HG03159 (cell line): ENCODE data around the gene ASIC3.
"Not testable (repeated sequence)": the region's sequence is repeated elsewhere in the genome, so short reads cannot be mapped to it uniquely, and the experiment has no call there.

Source experiments
- ATAC-seq: cut with Tn5 transposase; IDR thresholded peaks from one replicate; pipeline ENCODE4 v1.9.1; 2021; ENCODE audit warnings: mild to moderate bottlenecking, moderate library complexity; ENCODE audit not compliant: unreplicated experiment

Gene ASIC3

DNA sequence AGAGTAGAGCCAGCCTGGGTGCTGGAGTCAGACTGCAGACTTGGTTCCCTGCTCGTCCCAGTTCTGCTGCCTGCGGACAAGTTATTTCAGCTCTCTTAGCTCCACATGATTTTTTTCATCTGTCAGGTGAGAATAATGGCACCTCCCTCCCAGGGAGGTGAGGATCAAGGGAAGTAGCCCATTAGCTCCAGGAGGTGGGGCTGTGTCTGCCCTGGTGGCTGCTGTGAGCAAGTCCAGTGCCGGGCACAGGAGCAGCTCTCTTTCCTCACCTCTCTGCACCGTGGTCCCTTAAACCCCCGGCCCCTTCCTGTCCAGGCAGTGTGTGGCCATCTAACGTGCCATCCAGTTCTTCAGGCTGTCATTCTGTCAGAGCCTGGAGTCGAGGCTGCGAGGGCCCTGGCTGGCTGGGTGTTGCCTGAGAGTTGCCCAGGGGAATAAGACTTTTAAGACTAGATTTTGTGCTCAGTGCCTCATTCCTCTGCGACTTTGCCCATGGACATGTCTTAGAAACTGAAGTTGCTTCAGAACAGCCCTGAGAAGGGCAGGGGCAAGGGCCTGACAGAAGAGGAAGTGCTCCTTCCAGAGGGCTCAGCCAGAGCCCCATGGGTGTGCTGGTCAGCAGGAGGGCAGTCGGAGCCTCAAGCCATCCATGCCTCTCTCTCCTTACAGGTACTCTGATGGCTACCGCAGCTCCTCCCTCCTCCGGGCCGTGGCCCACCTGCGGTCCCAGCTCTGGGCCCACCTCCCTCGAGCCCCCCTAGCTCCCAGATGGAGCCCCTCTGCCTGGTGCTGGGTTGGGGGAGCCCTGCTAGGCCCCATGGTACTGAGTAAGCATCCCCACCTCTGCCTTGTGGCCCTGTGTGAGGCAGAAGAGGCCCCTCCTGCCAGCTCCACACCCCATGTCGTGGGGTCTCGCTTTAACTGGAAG lies 15.1 kb upstream of the ASIC3 start:
- no peak for ATAC-seq

DNA sequence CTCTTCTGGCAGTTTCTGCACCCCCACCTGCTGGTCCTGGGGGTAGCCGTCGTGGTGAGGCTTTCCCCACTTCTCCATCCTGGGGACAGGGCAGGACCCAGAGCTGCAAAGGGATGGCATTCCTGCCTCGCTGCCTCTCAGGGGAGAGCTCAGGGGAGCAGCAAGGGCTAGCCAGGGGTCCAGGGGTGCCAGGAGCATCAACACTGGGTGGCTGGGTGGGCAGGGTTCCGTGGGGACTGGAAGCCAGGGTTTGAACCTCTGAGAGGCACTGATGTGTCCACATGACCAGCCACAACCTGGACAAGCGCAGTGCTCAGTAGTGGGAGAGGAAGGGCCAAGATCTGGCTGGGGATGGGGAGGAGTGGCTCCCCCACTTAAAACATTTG lies 14.5 kb upstream of the ASIC3 start:
- ATAC-seq = no peak

GRCh38 chr7:151034312-151035025 lies 13.9 kb upstream of the ASIC3 start:
- no peak for ATAC-seq

- no peak for ATAC-seq
Observed at GRCh38 chr7:151035026-151035717, 13.2 kb upstream of the ASIC3 start.

- ATAC-seq = no peak
Observed at GRCh38 chr7:151035902-151036301, 12.4 kb upstream of the ASIC3 start.

DNA sequence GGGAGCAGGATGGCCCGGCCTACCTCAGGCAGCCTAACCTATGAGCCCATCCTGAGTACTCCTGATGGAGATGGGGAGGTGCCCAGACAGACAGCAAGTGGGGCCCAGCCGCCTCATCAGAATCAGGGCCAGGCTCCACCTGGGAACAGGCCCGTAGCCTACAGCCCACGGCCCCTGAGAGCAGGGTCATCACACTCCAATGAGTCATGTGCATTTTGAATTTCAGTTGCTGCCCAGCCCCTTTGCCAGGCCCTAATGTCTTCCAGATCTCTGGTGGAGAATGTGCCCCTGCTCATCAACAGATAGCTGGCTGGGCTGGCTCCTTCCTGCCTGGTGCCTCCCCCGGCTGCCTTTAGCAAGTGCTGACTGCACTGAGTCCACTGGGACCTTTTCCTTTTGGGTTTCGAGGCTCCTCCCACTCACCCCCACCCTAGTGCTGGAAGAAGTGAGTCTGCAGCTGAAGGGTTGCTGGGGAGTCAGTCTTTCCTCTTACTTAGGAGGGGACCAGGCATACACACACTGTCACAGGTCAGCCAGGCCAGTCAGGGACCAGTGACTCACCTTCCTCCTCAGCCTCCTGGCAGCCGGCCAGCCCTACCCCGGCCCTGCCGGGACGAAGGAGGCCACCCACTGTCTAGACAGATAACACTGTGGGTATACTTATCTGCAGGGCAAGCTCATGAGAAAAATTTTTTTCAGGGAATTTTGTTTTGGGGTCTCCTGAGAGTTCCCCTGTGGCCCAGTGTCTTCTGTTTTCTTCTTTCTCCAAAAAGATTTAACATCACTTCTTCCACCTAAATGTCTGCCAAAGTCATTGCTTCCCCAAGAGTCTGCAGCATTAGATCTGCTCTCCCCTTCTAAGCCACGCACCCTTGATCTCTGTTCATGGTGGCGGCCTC lies 9.1 kb upstream of the ASIC3 start:
- no peak for ATAC-seq

DNA sequence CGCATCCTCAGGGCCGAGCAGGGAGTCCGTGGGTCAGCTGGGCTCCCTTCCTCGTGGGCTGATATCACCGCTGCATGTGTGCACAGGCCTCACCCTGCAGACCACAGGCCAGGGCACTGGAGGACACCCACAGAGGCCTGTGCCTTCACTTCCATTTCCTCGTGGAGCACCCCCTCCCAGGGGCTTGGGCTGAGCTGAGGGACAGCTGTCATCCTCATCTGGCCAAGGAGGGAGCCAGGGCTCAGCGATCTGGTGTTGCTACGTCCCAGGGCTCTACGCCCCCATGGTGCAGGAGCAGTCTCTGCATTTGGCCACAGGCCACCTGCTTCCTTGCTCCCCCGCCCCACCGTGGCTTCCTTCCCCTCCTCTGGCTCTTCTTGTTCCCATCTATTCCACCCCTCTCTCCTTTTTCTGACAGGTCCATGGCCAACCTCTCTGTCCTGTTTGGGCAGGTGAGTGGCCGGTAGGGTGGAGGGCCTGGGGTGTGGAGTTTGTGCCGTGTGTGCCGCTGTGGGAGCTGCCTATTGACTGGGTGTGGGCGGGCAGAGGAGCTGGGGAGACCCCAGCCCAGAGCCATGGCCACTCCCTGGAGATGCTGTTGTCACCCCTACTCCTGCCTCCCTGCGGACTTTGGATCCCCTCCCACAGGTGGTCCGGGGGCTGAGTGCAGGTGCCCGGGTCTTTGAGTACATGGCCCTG lies 8.3 kb upstream of the ASIC3 start:
- ATAC-seq = no peak

- no peak for ATAC-seq
Observed at GRCh38 chr7:151040616-151041375, 7.5 kb upstream of the ASIC3 start.

GRCh38 chr7:151043449-151043848 lies 4.9 kb upstream of the ASIC3 start:
- ATAC-seq = not testable (repeated sequence)

DNA sequence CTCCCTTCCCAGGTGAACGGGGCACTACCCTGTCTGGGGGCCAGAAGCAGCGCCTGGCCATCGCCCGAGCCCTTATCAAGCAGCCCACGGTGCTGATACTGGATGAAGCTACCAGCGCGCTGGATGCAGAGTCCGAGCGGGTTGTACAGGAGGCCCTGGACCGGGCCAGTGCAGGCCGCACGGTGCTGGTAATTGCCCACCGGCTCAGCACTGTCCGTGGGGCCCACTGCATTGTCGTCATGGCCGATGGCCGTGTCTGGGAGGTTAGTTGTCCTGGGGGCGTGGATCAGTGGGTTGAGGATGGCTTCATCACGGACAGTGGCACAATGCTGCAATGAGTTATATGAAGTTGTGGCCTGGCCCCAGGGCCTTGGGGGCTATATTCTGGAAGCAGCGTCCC lies 4.4 kb upstream of the ASIC3 start:
- ATAC-seq = no peak

DNA sequence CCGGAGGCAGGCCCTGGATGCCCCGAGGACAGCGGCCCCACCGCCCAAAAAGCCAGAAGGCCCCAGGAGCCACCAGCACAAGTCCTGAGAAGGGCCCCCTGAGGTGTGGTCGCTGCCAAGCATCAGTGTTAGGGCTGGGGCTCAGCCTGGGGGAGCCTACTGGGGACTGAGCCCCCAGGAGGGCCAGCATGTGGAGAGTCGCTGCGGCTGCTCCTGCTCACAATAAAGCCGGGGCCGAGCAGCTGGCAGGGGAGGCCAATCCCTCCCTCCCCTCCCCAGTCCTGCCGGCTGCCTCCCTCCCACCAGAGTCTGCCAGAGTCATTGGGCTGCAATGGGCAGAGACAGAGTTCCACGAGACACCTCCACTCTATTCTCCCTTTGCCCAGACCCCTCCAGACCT lies 3.1 kb upstream of the ASIC3 start:
- ATAC-seq = no peak

DNA sequence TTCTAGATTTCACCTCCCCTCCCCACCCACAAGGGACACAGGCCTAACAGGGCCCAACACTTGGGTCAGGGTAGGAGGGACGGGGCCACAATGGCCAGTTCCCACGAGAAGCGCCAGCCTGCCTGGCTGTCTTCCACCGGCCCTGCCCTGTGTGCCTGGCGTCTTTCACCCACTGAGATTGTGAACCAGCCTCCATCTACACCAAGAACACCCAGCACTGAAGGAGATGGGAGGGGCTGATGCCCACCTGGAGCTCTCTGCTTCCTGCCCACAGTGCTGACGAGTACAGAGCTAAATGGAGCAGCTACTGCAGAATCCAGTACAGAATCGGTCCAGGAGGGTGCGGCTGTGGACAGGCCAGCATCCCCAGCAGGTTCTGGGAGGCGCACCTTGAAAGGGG lies 2.4 kb upstream of the ASIC3 start:
- ATAC-seq = no peak

DNA sequence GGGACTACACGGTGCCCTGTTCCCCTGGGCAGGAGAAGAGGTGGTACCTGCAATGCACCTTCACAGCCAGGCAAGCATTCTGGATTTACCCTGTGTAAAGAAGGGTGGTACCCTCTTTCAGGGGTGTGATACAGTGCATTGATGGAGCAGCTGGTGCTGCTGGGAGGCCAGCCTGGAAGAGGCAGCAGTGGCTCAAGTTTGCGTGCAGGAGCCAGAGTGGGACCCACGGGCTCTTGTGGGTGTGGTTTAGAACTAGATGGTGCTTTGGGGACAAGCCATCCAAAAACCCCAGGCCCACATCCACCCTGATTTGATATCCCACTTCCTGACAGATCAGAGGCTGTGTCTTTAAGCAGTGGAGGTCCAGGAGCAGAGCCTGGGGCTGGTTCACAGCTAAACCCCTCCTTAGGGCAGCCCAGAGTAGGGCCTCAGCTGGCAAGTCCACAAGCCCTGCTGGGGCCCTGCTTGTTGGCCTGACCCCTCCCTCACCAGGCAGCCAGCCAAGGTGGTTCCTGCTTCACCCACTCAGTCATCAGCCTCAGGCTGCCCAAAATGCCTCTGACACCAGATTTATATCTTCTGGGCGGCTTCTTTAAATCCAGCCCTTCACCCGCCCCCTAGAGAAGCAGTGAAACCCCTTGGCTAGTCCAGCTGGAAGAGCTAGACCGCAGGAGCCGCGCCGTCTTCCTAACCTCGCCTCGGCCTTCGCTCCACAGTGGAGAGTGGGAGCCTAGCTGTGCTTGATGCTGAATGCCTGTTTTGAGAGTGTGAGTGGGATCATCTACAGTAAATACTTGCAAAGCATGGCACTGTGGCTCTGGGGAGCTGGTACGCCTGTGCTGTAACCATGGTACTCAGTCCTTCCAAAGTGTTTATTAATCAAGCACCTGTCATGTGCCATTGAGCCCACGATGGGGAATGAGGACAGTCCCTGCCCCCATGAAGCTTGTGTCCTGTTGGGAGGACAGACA lies 1.4 kb upstream of the ASIC3 start:
- ATAC-seq = no peak

DNA sequence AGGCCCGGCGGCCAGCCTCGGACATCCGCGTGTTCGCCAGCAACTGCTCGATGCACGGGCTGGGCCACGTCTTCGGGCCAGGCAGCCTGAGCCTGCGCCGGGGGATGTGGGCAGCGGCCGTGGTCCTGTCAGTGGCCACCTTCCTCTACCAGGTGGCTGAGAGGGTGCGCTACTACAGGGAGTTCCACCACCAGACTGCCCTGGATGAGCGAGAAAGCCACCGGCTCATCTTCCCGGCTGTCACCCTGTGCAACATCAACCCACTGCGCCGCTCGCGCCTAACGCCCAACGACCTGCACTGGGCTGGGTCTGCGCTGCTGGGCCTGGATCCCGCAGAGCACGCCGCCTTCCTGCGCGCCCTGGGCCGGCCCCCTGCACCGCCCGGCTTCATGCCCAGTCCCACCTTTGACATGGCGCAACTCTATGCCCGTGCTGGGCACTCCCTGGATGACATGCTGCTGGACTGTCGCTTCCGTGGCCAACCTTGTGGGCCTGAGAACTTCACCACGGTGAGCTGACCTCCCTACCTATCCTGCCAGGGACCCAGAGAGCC lies 656 bp downstream of the ASIC3 start:
- ATAC-seq = no peak

- ATAC-seq = no peak
Observed at GRCh38 chr7:151051108-151051507, 2.8 kb downstream of the ASIC3 start.

GRCh38 chr7:151053096-151053495 lies 4.8 kb downstream of the ASIC3 start:
- no peak for ATAC-seq

DNA sequence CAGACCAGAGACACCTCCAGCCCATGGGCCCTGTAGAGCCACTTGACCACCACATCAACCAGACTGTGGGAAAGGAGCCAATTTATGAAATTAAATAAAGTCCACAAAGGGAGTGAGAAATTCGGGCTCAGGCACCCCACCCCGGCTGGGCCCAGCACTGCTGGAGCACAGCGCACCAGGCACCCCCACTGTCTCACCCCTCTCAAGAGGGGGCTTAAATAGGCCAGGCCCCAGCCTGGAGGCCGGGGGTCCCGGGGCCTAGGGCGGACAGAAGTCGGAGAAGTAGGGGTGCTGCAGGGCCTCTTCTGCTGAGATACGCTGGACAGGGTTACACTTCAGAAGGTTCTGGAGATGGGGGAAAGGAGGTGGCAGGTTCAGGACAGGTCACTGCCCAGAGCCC lies 5.4 kb downstream of the ASIC3 start:
- no peak for ATAC-seq

GRCh38 chr7:151056283-151056665 lies 7.9 kb downstream of the ASIC3 start:
- no peak for ATAC-seq
